ENCODE results near the gene OVAAL.

Gene OVAAL

DNA sequence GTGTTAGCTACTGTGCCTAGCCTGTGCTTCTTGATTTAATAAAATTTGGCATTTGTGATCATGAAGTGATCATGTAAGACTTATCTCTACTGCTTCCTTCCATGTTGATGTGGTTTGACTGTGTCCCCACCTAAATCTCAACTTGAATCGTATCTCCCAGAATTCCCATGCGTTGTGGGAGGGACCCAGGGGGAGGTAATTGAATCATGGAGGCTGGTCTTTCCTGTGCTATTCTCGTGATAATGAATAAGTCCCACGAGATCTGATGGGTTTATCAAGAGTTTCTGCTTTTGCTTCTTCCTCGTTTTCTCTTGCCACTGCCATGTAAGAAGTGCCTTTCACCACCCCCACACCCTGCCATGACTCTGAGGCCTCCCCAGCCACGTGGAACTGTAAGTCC is at the start of gene OVAAL:
Gene OVAAL (plus strand): TSS at position 301 of the 400 bp plus-strand sequence.
- no peak for TF ChIP-seq CTCF (IDR thresholded peaks at IDR 0.05)

GRCh38 chr1:180510882-180511281 is 47.9 kb upstream of the OVAAL start:
- TF ChIP-seq CTCF (IDR thresholded peaks at IDR 0.05), result no peak

DNA sequence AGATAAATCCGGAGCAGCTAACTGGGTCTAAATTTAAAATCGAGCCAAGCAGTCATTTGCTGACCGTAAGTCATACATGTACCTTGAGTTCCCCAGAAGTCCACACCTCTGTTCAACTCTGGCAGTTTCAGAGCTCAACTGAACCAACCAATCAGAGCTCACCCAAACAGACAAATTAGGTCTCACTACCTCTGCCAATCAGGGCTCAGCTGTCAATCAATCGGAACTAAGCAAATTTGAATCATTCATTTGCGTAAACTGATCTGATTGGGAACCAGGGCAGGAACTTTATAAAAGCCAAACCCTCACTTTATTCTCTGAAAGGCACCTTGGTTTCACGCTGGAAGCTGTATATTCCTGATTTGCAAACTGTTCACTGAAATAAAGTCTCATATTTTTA is 45.2 kb upstream of the OVAAL start:
- TF ChIP-seq CTCF (IDR thresholded peaks at IDR 0.05), result no peak

GRCh38 chr1:180515364-180515763 is 43.4 kb upstream of the OVAAL start:
- TF ChIP-seq CTCF (IDR thresholded peaks at IDR 0.05), result no peak

GRCh38 chr1:180515857-180516388 is 42.8 kb upstream of the OVAAL start:
- TF ChIP-seq CTCF (IDR thresholded peaks at IDR 0.05), result peak; percentile 95

- TF ChIP-seq CTCF (IDR thresholded peaks at IDR 0.05), result no peak
Measured at GRCh38 chr1:180519846-180520245, 38.9 kb upstream of the OVAAL start.

DNA sequence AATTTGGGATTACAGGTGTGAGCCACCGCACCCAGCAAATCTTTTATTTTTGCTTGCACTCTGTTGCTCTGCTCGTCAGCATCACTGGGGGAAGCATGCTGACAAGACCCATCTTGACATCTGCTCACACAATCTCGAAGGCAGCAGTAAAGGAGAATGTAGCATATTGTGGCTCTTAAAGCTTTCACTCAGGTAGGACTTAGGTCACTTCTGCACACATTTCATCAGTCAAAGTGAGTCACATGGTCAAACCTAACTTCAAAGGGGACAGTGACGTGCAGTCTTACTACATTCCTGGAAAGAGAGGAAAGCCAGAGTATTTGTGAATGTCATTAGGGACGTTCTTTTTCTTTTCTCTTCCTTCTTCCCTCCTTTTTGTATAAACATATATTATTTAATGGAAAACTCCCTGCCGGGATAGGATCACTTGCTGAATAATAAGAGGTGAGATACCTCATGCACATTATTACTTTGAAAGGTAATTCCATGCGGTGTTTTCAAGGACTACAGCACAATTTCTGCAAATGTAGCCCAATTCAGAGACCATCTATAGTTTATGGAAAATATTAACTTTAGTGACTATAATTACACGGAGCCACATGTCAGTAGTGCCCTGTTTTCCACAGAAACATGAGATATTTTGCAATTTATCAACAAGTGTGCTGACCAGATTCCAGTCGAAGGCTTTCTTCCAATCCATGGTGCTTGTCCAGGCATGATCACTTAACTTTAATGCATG is 37.1 kb upstream of the OVAAL start:
- TF ChIP-seq CTCF (IDR thresholded peaks at IDR 0.05), result no peak

DNA sequence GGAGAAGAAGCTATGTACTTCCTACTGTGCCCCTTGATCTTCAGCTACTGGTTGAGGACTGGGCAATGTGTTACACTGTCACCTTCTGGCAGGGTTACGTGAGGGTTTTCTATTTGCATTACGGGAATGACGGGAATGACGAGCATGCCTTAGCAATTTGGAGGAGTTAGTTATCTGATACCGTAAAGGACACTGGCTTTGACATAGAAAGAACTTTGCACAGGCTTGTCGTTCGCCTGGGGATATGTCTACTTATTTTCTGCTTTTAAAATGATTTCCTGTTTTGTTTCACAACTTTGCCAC is 36.6 kb upstream of the OVAAL start:
- TF ChIP-seq CTCF (IDR thresholded peaks at IDR 0.05), result no peak

All from LNCAP (cell line).